GM23338 (cell line): Measurements from ENCODE around the gene NUDC. TPM values are rescaled to one million over a fixed set of nuclear protein-coding genes. Genes with fewer than 3 reads are reported as not detected.

Experiments
- ATAC-seq: fragments of 200-7000 bp; cut with Tn5 transposase; 3 replicates; pipeline ENCODE4 v1.9.1; 2020
- DNase-seq: peaks from one replicate; pipeline ENCODE4 v3.0.0-alpha.2; 2015; ENCODE audit warnings: low spot score
- H2AFZ ChIP-seq: fragments of 200-600 bp; sonication (generic); 2 replicates; pipeline ENCODE4 v1.8.0; 2016; ENCODE audit warnings: antibody characterized with exemption, mild to moderate bottlenecking, moderate library complexity
- H3F3A ChIP-seq: fragments of 200-600 bp; sonication (generic); replicated peaks from 2 replicates; pipeline ENCODE4 v1.8.0; 2017; ENCODE audit warnings: antibody characterized with exemption, mixed run types, low read depth
- H3K27ac ChIP-seq: fragments of 200-600 bp; sonication (generic); 2 replicates; pipeline ENCODE4 v1.6.1; 2016; ENCODE audit warnings: low read depth
- H3K27me3 ChIP-seq: fragments of 200-600 bp; sonication (generic); 2 replicates; pipeline ENCODE4 v1.8.0; 2016; ENCODE audit warnings: mild to moderate bottlenecking, mixed run types, moderate library complexity; ENCODE audit not compliant: insufficient read depth
- H3K36me3 ChIP-seq: fragments of 200-600 bp; sonication (generic); 2 replicates; pipeline ENCODE4 v1.8.0; 2016; ENCODE audit warnings: mild to moderate bottlenecking; ENCODE audit not compliant: insufficient read depth
- H3K4me1 ChIP-seq: fragments of 200-600 bp; sonication (generic); 2 replicates; pipeline ENCODE4 v1.8.0; 2016; ENCODE audit warnings: mild to moderate bottlenecking, moderate library complexity; ENCODE audit not compliant: insufficient read depth
- H3K4me2 ChIP-seq: fragments of 200-600 bp; sonication (generic); 2 replicates; pipeline ENCODE4 v1.7.1; 2017; ENCODE audit warnings: mixed run types
- H3K4me3 ChIP-seq: fragments of 200-600 bp; sonication (generic); 2 replicates; pipeline ENCODE4 v1.6.1; 2016; ENCODE audit warnings: mixed run types
- H3K79me2 ChIP-seq: fragments of 200-600 bp; sonication (generic); replicated peaks from 2 replicates; pipeline ENCODE4 v1.8.0; 2017; ENCODE audit warnings: mild to moderate bottlenecking; ENCODE audit not compliant: insufficient read depth
- H3K9me2 ChIP-seq: fragments of 200-600 bp; sonication (generic); 2 replicates; pipeline ENCODE4 v1.8.0; 2017; ENCODE audit not compliant: insufficient read depth
- H4K20me1 ChIP-seq: fragments of 200-600 bp; sonication (generic); replicated peaks from 2 replicates; pipeline ENCODE4 v1.8.0; 2017; ENCODE audit warnings: mild to moderate bottlenecking; ENCODE audit not compliant: insufficient read depth
- H3K27ac Mint-ChIP-seq: 2 replicates; pipeline ENCODE4 v1.8.0; 2020; ENCODE audit warnings: inconsistent platforms, mild to moderate bottlenecking, moderate library complexity, mixed read lengths
- H3K27me3 Mint-ChIP-seq: 3 replicates; pipeline ENCODE4 v1.8.0; 2022; ENCODE audit warnings: low read depth, mild to moderate bottlenecking, moderate library complexity, mixed read lengths, inconsistent platforms; ENCODE audit not compliant: insufficient read depth, poor library complexity
- H3K36me3 Mint-ChIP-seq: 3 replicates; pipeline ENCODE4 v1.8.0; 2021; ENCODE audit warnings: low read depth, mild to moderate bottlenecking, inconsistent platforms, moderate library complexity, mixed read lengths
- H3K4me1 Mint-ChIP-seq: 3 replicates; pipeline ENCODE4 v1.8.0; 2020; ENCODE audit warnings: mild to moderate bottlenecking, inconsistent platforms, mixed read lengths
- H3K4me3 Mint-ChIP-seq: 3 replicates; pipeline ENCODE4 v1.8.0; 2021; ENCODE audit warnings: moderate library complexity, mild to moderate bottlenecking, inconsistent platforms, mixed read lengths
- H3K9me3 Mint-ChIP-seq: 3 replicates; pipeline ENCODE4 v1.8.0; 2020; ENCODE audit warnings: moderate library complexity, mild to moderate bottlenecking, inconsistent platforms, mixed read lengths
- CTCF ChIP-seq, 2 experiments: fragments of 200-600 bp in 1 of 2; sonication (generic) in 1 of 2; conservative IDR thresholded peaks; 2 replicates each; pipeline versions ENCODE4 v1.5.1 to v1.6.1; 2016 to 2017; ENCODE audit warnings: antibody characterized with exemption in 2 of 2, low read depth in 2 of 2, mild to moderate bottlenecking in 2 of 2, moderate library complexity in 1 of 2
- EZH2 ChIP-seq: fragments of 200-600 bp; sonication (generic); IDR thresholded peaks from one replicate; pipeline ENCODE4 v1.8.0; 2017; ENCODE audit warnings: antibody characterized with exemption, mild to moderate bottlenecking, low read depth; ENCODE audit not compliant: unreplicated experiment
- EZH2phosphoT487 ChIP-seq: fragments of 200-600 bp; sonication (generic); IDR thresholded peaks from one replicate; pipeline ENCODE4 v1.8.1; 2018; ENCODE audit warnings: antibody characterized with exemption; ENCODE audit not compliant: unreplicated experiment
- JUNB ChIP-seq: IDR thresholded peaks from one replicate; pipeline ENCODE4 v1.6.1; 2016; ENCODE audit warnings: antibody characterized with exemption; ENCODE audit not compliant: unreplicated experiment
- REST ChIP-seq: IDR thresholded peaks from one replicate; pipeline ENCODE4 v1.6.1; 2018; ENCODE audit warnings: antibody characterized with exemption; ENCODE audit not compliant: unreplicated experiment
- STAT1 ChIP-seq: IDR thresholded peaks from one replicate; pipeline ENCODE4 v1.6.1; 2016; ENCODE audit warnings: antibody characterized with exemption; ENCODE audit not compliant: unreplicated experiment
- ZNF114 ChIP-seq: fragments of 250-450 bp; sonication (Bioruptor Pico); IDR thresholded peaks from 2 replicates; pipeline ENCODE4 v1.5.0; 2020; ENCODE audit warnings: mild to moderate bottlenecking, moderate library complexity
- ZNF331 ChIP-seq: fragments of 250-450 bp; sonication (Bioruptor Pico); IDR thresholded peaks from 2 replicates; pipeline ENCODE4 v1.5.0; 2020; ENCODE audit warnings: low read depth, mild to moderate bottlenecking, moderate library complexity
- ZNF462 ChIP-seq: fragments of 250-450 bp; sonication (Bioruptor Pico); IDR thresholded peaks from 2 replicates; pipeline ENCODE4 v1.5.0; 2020; ENCODE audit warnings: mild to moderate bottlenecking, moderate library complexity
- polyA plus RNA-seq: library from polyadenylated mRNA; unstranded; fragments of >200 nt; fragmentation: Nextera tagmentation; extraction: Ambion mirVana; gene quantifications from 2 replicates; pipeline ENCODE4 v1.2.1, GENCODE V29; 2016
- total RNA-seq: library from RNA; depleted of rRNA; stranded (reverse); fragments of >200 nt; shearing (Covaris generic); gene quantifications from 2 replicates; pipeline ENCODE4 v1.2.3, GENCODE V29; 2014

The NUDC gene
- total and polyA plus RNA-seq, 2 experiments from 2014 or later = 96.2 to 224 TPM

GRCh38 chr1:26951821-26952497 is 30.4 kb downstream of the NUDC start:
- Histone ChIP-seq H3K27me3 (no peaks in the 10 kb centered on the region), H3F3A (peaks cover 15% of the 10 kb centered on the region), H3K4me3 (no peak overlapping the region), H3K36me3 (no peaks in the 10 kb centered on the region), H3K9me2 (no peaks in the 10 kb centered on the region), H3K4me2 (no peak overlapping the region), H3K4me1 (no peaks in the 10 kb centered on the region), H4K20me1 (peaks cover 5% of the 10 kb centered on the region; the same call in 1 of the 2 replicates), H2AFZ (no peak overlapping the region), H3K27ac (no peak overlapping the region), H3K79me2 (no peaks in the 10 kb centered on the region)
- DNase-seq = no peak
- H3K4me1 Mint-ChIP-seq = no peaks in the 10 kb centered on the region
- peaks cover 37% of the 10 kb centered on the region for H3K36me3 Mint-ChIP-seq
- no peak overlapping the region for H3K4me3 Mint-ChIP-seq
- no peak overlapping the region for H3K27ac Mint-ChIP-seq
- no peak for ATAC-seq
- H3K27me3 Mint-ChIP-seq = peaks cover 9% of the 10 kb centered on the region
- H3K9me3 Mint-ChIP-seq = no peaks in the 10 kb centered on the region; the same call in 2 of the 3 replicates
- TF ChIP-seq ZNF462 = no peak
- no peak for TF ChIP-seq EZH2
- no peak for TF ChIP-seq JUNB
- no peak for TF ChIP-seq CTCF (conservative IDR thresholded peaks at IDR 0.05; ENCODE audit: low read depth in 2 of 2)
- TF ChIP-seq STAT1 = no peak
- no peak for TF ChIP-seq ZNF331 (CRISPR knock-in tag)
- TF ChIP-seq ZNF114 (CRISPR knock-in tag) = no peak
- no peak for TF ChIP-seq EZH2phosphoT487
- no peak for TF ChIP-seq REST
